ENCODE measurements around the gene TNFSF10. TPM values are rescaled to one million over a fixed set of nuclear protein-coding genes. Genes with fewer than 3 reads are reported as not detected.

The TNFSF10 gene
- total and polyA plus RNA-seq, 2 of the 8 experiments (the other 6 are each of a cell fraction or from before 2014, with no cell fraction given) = 0.06 TPM; not detected in 1

- no peak overlapping the region for H2BK120ac ChIP-seq (replicated peaks; ENCODE audit: low read depth, low read length)
- no peak overlapping the region for H2BK15ac ChIP-seq (ENCODE audit: low read length)
- H3K14ac ChIP-seq (ENCODE audit: insufficient read length) = no peak overlapping the region
- no peaks in the 10 kb centered on the region for H3K79me1 ChIP-seq (ENCODE audit: low read depth, low read length)
- POLR2A ChIA-PET (ENCODE audit: partially characterized antibody) = no interaction called here
- H3K18ac ChIP-seq (ENCODE audit: extremely low read depth, low read length) = no peak overlapping the region
- no peak overlapping the region for H4K5ac ChIP-seq (ENCODE audit: insufficient read length, low read depth, low read length)
- H3K9me3 ChIP-seq (ENCODE audit: insufficient read depth in 2 of 2, low read depth in 1 of 2, low read length in 1 of 2) = no peaks in the 10 kb centered on the region
- CTCF ChIA-PET (ENCODE audit: partially characterized antibody) = no interaction called here
- no peaks in the 10 kb centered on the region for H3K4me1 ChIP-seq (replicated peaks in 1 of 4; ENCODE audit: control insufficient read depth in 3 of 4, insufficient read depth in 4 of 4, low read length in 3 of 4)
- 92% methylated on average over 2 of the region's 2 CpGs; no CpG with 5 or more reads in 1 of the 2 experiments for WGBS, 2 experiments (ENCODE audit: extremely low coverage in 1 of 2, insufficient coverage in 1 of 2, insufficient read length in 1 of 2, insufficient replicate concordance in 2 of 2, low coverage in 1 of 2, low lambda C conversion rate in 2 of 2, missing lambda C conversion rate in 1 of 2)
- H3K27me3 ChIP-seq (replicated peaks in 1 of 4; ENCODE audit: control insufficient read depth in 3 of 4, extremely low read depth in 1 of 4, insufficient read depth in 3 of 4, low read length in 3 of 4) = no peaks in the 10 kb centered on the region
- FAIRE-seq (no peak), DNase-seq (ENCODE audit: low read depth in 1 of 2, low spot score in 2 of 2) (no peak)
- H2AK5ac ChIP-seq (ENCODE audit: low read depth, low read length) = no peak overlapping the region
- H3K4me3 ChIP-seq (ENCODE audit: extremely low read depth in 1 of 4, insufficient read depth in 2 of 4, low read depth in 3 of 4, low read length in 4 of 4) = no peak overlapping the region
- no peak overlapping the region for H2BK12ac ChIP-seq (ENCODE audit: low read depth, low read length)
- no peak overlapping the region for H2BK20ac ChIP-seq (ENCODE audit: low read length)
- H3K36me3 ChIP-seq (ENCODE audit: control insufficient read depth in 2 of 4, insufficient read depth in 4 of 4, low read length in 3 of 4) = no peaks in the 10 kb centered on the region
- H3K23me2 ChIP-seq (ENCODE audit: low read depth, low read length) = no peaks in the 10 kb centered on the region
- H3K4ac ChIP-seq (replicated peaks; ENCODE audit: insufficient read length, low read depth, low read length) = no peak overlapping the region
- H3K9ac ChIP-seq (replicated peaks in 1 of 4; ENCODE audit: extremely low read depth in 1 of 4, low read depth in 3 of 4, low read length in 3 of 4) = no peak overlapping the region
- H3K23ac ChIP-seq (ENCODE audit: insufficient read length) = no peak overlapping the region
- H3K27ac ChIP-seq (ENCODE audit: low read depth, low read length) = no peak overlapping the region
- H2AFZ ChIP-seq (ENCODE audit: low read length) = no peak overlapping the region
- H3K79me2 ChIP-seq (ENCODE audit: control insufficient read depth in 1 of 2, insufficient read depth in 2 of 2, low read length in 2 of 2) = no peaks in the 10 kb centered on the region
- TF ChIP-seq CBX8 (IDR thresholded peaks at IDR 0.05; ENCODE audit: borderline replicate concordance, low read depth, low read length) (no peak), KDM5A (IDR thresholded peaks at IDR 0.05; ENCODE audit: low read length) (no peak), JUN (IDR thresholded peaks at IDR 0.05; ENCODE audit: low read depth, low read length) (no peak), BCL11A (IDR thresholded peaks at IDR 0.05; ENCODE audit: low read depth in 2 of 2, low read length in 2 of 2) (no peak), PHF8 (conservative IDR thresholded peaks at IDR 0.05; ENCODE audit: low read depth, low read length) (no peak), KDM1A (IDR thresholded peaks at IDR 0.05; ENCODE audit: borderline replicate concordance, low read length) (no peak), JUND (IDR thresholded peaks at IDR 0.05; ENCODE audit: low read length) (no peak), GABPA (IDR thresholded peaks at IDR 0.05; ENCODE audit: borderline replicate concordance, insufficient read depth, low read length) (no peak), BRCA1 (IDR thresholded peaks at IDR 0.05; ENCODE audit: low read depth, low read length) (no peak)
- no peak overlapping the region for H2BK5ac ChIP-seq (ENCODE audit: low read depth, low read length)
- no peak overlapping the region for H3K4me2 ChIP-seq (ENCODE audit: insufficient read depth in 1 of 2, low read depth in 2 of 2, low read length in 2 of 2)
- no peak overlapping the region for H3K56ac ChIP-seq (replicated peaks; ENCODE audit: insufficient read length, low read depth, low read length)
- no peak overlapping the region for H4K91ac ChIP-seq (replicated peaks; ENCODE audit: insufficient read length, low read length)
- no peak overlapping the region for H4K8ac ChIP-seq (ENCODE audit: extremely low read depth, insufficient read depth, low read length)
- no peaks in the 10 kb centered on the region for H4K20me1 ChIP-seq (replicated peaks in 1 of 2; ENCODE audit: control insufficient read depth in 1 of 2, insufficient read depth in 2 of 2, low read length in 2 of 2)
Measured at GRCh38 chr3:172544404-172544803, 21.2 kb upstream of the TNFSF10 start.

All from H1 (cell line).